Activated naive CD4-positive, alpha-beta T cell treated with anti-CD3 and anti-CD28 coated beads for 36 hours (primary cell): Measurements from ENCODE around the gene NECTIN1. TPM values are rescaled to one million over a fixed set of nuclear protein-coding genes. Genes with fewer than 3 reads are reported as not detected.

Experiments used
- CTCF ChIA-PET: fragments of 350-600 bp; sonication (Branson Sonifier 250); formaldehyde crosslinking; loops from one replicate; lab custom pipeline; 2021; ENCODE audit warnings: antibody characterized with exemption; lab: Charles Lee
- DNase-seq: peaks from one replicate; pipeline ENCODE4 v3.0.0-alpha.2; 2020
- H3K27ac Mint-ChIP-seq: one replicate; pipeline ENCODE4 v1.8.0; 2021; ENCODE audit warnings: mild to moderate bottlenecking, mixed read lengths
- H3K27me3 Mint-ChIP-seq: one replicate; pipeline ENCODE4 v1.8.0; 2021; ENCODE audit warnings: low read depth, mixed read lengths
- H3K36me3 Mint-ChIP-seq: one replicate; pipeline ENCODE4 v1.8.0; 2021; ENCODE audit warnings: low read depth, mixed read lengths
- H3K4me1 Mint-ChIP-seq: one replicate; pipeline ENCODE4 v1.8.0; 2021; ENCODE audit warnings: low read depth, mixed read lengths
- H3K4me3 Mint-ChIP-seq: one replicate; pipeline ENCODE4 v1.8.0; 2021; ENCODE audit warnings: mild to moderate bottlenecking, moderate library complexity, mixed read lengths
- H3K9me3 Mint-ChIP-seq: one replicate; pipeline ENCODE4 v1.8.0; 2021; ENCODE audit warnings: mixed read lengths
- intact Hi-C: fragments of 100-400 bp; cut with micrococcal nuclease; formaldehyde crosslinking; loops from one replicate; pipeline ENCODE4 v1.15.1; 2023
- total RNA-seq, 2 experiments: library from RNA; stranded (reverse); gene quantifications; one replicate each; pipeline ENCODE4 v1.2.3, GENCODE V29; 2021

The NECTIN1 gene
- total RNA-seq: 1 to 10 TPM; 2.0 to 2.5 TPM

GRCh38 chr11:119728651-119729580 is at the start of gene NECTIN1:
Gene NECTIN1, minus strand, starts transcription at chr11:119729200. Its CDS starts 647 bp downstream, at chr11:119728553.
- intact Hi-C loops: loop anchor here (1.0 to 10.0 kb wide), 5 partner anchors 56 to 379 kb away; no protein-coding TSS in a partner anchor
- CTCF ChIA-PET: interaction anchor here (0.7 to 3.9 kb wide), 33 partner anchors 8 to 383 kb away, joined by 3 to 45 read pairs (median 4); partner anchors contain the start of gene MFRP
- Mint-ChIP-seq H3K4me3 (peak within 1 kb of the TSS; percentile 81), H3K9me3 (no peaks in the 10 kb centered on the region), H3K27ac (no peak within 1 kb of the TSS), H3K36me3 (no peaks in the 10 kb centered on the region), H3K4me1 (peaks cover 14% of the 10 kb centered on the region), H3K27me3 (peaks cover 20% of the 10 kb centered on the region)
- peak; percentile 88 for DNase-seq

DNA sequence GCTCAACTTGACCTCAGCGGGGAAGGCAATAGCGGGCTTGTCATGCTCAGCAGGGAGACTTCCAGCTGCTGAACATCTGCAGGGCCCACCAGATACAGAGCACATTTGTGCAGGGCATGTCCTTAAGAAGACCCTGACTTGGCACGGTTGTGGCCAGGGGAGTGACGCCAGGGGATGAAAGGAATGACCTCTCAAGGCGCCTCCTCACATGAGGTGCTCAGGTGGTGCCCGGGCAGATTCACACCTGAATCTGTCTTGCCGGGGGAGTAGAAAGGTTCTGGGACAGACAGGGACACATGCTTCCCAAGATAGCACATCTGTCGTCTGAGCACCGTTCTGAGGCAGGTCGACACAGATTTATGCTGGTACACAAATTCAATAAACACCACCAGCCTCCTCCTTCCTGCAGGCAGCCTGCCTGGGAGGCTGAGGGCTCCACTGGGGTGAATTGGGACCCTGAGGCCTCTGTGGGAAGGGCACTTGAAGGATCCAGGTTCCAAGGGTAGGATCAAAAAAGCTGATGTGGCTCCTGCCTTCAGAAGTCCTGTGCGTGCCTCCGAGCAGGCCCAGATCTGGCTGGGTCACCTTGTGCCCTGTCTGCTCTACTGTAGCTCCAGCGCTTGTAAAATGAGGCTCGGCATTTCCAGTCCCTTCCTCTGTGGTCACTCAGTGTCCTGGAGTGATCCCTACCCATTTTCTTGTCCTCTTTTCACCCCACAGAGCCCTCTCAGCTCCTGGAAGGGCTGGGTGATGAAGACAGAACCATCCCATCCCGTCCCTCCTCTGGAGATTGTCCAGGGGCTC is 49.6 kb upstream of the NECTIN1 start:
- Mint-ChIP-seq H3K27ac (no peak overlapping the region), H3K4me3 (no peak overlapping the region), H3K9me3 (no peaks in the 10 kb centered on the region), H3K4me1 (no peaks in the 10 kb centered on the region), H3K36me3 (no peaks in the 10 kb centered on the region), H3K27me3 (peaks cover 17% of the 10 kb centered on the region)
- no peak for DNase-seq
- intact Hi-C loops: no loop called here
- CTCF ChIA-PET: no interaction called here

DNA sequence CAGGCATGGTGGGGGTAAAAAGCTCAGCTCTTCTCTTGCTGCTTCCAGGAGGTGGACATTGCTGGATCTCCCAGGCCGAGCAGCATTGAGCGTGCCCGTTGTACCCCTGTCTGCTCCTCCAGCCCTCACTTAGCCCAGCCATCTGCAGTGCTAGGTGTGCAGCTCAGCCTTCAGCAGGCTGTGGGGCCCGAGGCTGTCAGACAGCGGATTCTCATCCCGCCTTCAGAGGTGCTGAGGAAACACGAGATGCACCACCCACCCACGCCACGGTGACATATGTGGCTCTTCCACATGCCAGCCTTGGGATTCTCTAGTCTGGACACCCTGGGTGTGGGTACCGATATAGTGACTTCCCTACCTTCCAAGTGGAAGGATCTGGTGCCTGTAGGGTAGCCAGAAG is 48.9 kb upstream of the NECTIN1 start:
- no peaks in the 10 kb centered on the region for H3K9me3 Mint-ChIP-seq
- DNase-seq: no peak
- intact Hi-C loops: no loop called here
- H3K27ac Mint-ChIP-seq: no peak overlapping the region
- H3K27me3 Mint-ChIP-seq: peaks cover 17% of the 10 kb centered on the region
- H3K4me3 Mint-ChIP-seq: no peak overlapping the region
- no peaks in the 10 kb centered on the region for H3K36me3 Mint-ChIP-seq
- CTCF ChIA-PET: interaction anchor here (1.3 kb wide), 1 partner anchor 48 kb away, joined by 3 read pairs; the partner anchor contains the start of gene NECTIN1
- no peaks in the 10 kb centered on the region for H3K4me1 Mint-ChIP-seq

- DNase-seq: no peak
- Mint-ChIP-seq H3K4me3 (no peak overlapping the region), H3K27ac (no peak overlapping the region), H3K9me3 (no peaks in the 10 kb centered on the region), H3K27me3 (peaks cover 8% of the 10 kb centered on the region), H3K36me3 (no peaks in the 10 kb centered on the region), H3K4me1 (no peaks in the 10 kb centered on the region)
- CTCF ChIA-PET: interaction anchor here (1.3 kb wide), 1 partner anchor 47 kb away, joined by 3 read pairs; the partner anchor contains the start of gene NECTIN1
- intact Hi-C loops: no loop called here
Observed at GRCh38 chr11:119776651-119777050, 47.7 kb upstream of the NECTIN1 start.

GRCh38 chr11:119776031-119776636 is 47.1 kb upstream of the NECTIN1 start:
- Mint-ChIP-seq H3K27ac (no peak overlapping the region), H3K9me3 (no peaks in the 10 kb centered on the region), H3K4me1 (no peaks in the 10 kb centered on the region), H3K36me3 (no peaks in the 10 kb centered on the region), H3K4me3 (no peak overlapping the region), H3K27me3 (peaks cover 8% of the 10 kb centered on the region)
- no peak for DNase-seq
- CTCF ChIA-PET: no interaction called here
- intact Hi-C loops: no loop called here

DNA sequence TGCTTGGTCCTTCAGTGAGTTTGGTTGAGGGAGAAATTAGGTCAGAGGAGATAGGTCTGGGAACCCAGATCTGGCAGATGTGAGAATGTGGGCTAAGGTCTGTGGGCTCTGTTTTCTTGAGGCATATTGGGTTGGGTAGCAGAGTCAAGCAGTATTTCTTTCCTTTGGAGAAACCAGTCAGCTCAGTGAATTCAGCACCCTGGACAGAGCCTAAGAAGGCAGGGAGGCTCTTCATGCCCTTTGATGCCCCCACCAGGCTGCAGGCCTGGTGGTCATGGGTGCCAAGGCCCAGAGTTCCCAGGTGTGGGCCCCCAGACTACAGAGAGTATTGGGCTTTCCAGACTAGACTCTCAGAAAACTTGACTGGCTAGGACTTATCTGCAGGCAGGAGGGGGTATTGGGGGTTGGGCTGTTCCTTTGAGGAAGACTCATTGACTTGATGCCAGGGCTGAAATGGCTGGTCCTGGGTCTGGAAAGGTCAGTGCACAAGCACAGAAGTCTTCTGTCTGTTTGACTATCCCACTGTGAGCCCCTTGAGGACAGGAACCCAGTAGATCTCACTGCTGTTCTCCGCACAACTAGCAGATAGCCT is 45.3 kb upstream of the NECTIN1 start:
- intact Hi-C loops: no loop called here
- H3K27me3 Mint-ChIP-seq: peaks cover 4% of the 10 kb centered on the region
- no peak overlapping the region for H3K4me3 Mint-ChIP-seq
- DNase-seq: peak; percentile 50
- no peaks in the 10 kb centered on the region for H3K9me3 Mint-ChIP-seq
- no peak overlapping the region for H3K27ac Mint-ChIP-seq
- no peaks in the 10 kb centered on the region for H3K4me1 Mint-ChIP-seq
- CTCF ChIA-PET: no interaction called here
- H3K36me3 Mint-ChIP-seq: no peaks in the 10 kb centered on the region

- H3K4me1 Mint-ChIP-seq: no peaks in the 10 kb centered on the region
- no peaks in the 10 kb centered on the region for H3K36me3 Mint-ChIP-seq
- CTCF ChIA-PET: no interaction called here
- no peak overlapping the region for H3K27ac Mint-ChIP-seq
- H3K27me3 Mint-ChIP-seq: peaks cover 6% of the 10 kb centered on the region
- H3K9me3 Mint-ChIP-seq: no peaks in the 10 kb centered on the region
- no peak for DNase-seq
- intact Hi-C loops: no loop called here
- H3K4me3 Mint-ChIP-seq: no peak overlapping the region
Observed at GRCh38 chr11:119772641-119773415, 43.8 kb upstream of the NECTIN1 start.

- Mint-ChIP-seq H3K9me3 (peaks cover 2% of the 10 kb centered on the region), H3K36me3 (no peaks in the 10 kb centered on the region), H3K27me3 (peaks cover 6% of the 10 kb centered on the region), H3K4me3 (no peak overlapping the region), H3K27ac (no peak overlapping the region), H3K4me1 (no peaks in the 10 kb centered on the region)
- no peak for DNase-seq
- intact Hi-C loops: no loop called here
- CTCF ChIA-PET: no interaction called here
Observed at GRCh38 chr11:119772076-119772475, 43.1 kb upstream of the NECTIN1 start.

- H3K27ac Mint-ChIP-seq: no peak overlapping the region
- no peak overlapping the region for H3K4me3 Mint-ChIP-seq
- no peaks in the 10 kb centered on the region for H3K36me3 Mint-ChIP-seq
- H3K9me3 Mint-ChIP-seq: peaks cover 2% of the 10 kb centered on the region
- H3K27me3 Mint-ChIP-seq: peaks cover 6% of the 10 kb centered on the region
- H3K4me1 Mint-ChIP-seq: no peaks in the 10 kb centered on the region
- DNase-seq: no peak
- CTCF ChIA-PET: no interaction called here
- intact Hi-C loops: no loop called here
Observed at GRCh38 chr11:119771172-119771770, 42.3 kb upstream of the NECTIN1 start.

GRCh38 chr11:119765628-119766027 is 36.6 kb upstream of the NECTIN1 start:
- Mint-ChIP-seq H3K36me3 (no peaks in the 10 kb centered on the region), H3K4me1 (no peaks in the 10 kb centered on the region), H3K27ac (no peak overlapping the region), H3K9me3 (peaks cover 2% of the 10 kb centered on the region), H3K4me3 (no peak overlapping the region), H3K27me3 (peaks cover 15% of the 10 kb centered on the region)
- intact Hi-C loops: no loop called here
- DNase-seq: no peak
- CTCF ChIA-PET: no interaction called here
